RWPE1 (cell line): ENCODE measurements around the gene RAB37.

Source experiments
- CTCF ChIA-PET: fragments of 350-600 bp; sonication (Branson Sonifier 250); formaldehyde crosslinking; extraction: SDS; loops from one replicate; lab custom pipeline; 2021; lab: Yijun Ruan, JAX
- POLR2A ChIA-PET: fragments of 400-600 bp; formaldehyde crosslinking; extraction: SDS; loops from one replicate; lab custom pipeline; 2020; ENCODE audit warnings: antibody characterized with exemption; ENCODE audit not compliant: low non-redundant PET; lab: Yijun Ruan, JAX
- DNase-seq: peaks from one replicate; pipeline ENCODE4 v3.0.0; 2012; ENCODE audit warnings: low spot score
- H3K27ac ChIP-seq: fragments of 450-650 bp; 2 replicates; pipeline ENCODE4 v1.5.1; 2017
- CTCF ChIP-seq: fragments of 450-650 bp; conservative IDR thresholded peaks from 2 replicates; pipeline ENCODE4 v1.5.1; 2017; ENCODE audit warnings: low read depth, mild to moderate bottlenecking

The RAB37 gene

DNA sequence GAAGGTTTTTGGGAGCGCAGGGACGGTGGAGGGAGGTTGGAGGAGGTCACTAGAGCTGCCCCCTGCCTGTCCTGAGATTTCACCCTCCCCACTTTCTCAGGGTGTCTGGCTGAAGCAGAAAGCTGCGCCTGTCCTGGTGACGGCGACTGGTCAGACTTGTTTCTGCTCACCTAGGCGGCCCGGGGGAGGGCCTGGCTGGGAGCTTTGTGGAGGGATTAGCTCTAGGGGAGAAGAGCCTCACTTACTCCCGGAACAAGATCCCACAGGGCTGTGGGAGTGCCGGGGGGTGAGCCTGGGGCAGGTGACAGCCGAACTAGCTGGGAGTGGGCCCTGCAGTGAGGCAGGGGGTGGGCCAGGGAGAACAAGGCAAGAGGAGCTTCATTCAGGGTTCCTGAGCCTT lies 22.9 kb downstream of the RAB37 start:
- TF ChIP-seq CTCF, result no peak
- peak overlapping the region; percentile 100 for H3K27ac ChIP-seq
- POLR2A ChIA-PET, result interaction anchor here (1.1 to 2.2 kb wide), 4 partner anchors 9 to 16 kb away, joined by 3 to 17 read pairs (median 6); partner anchors contain the start of genes NAT9 and NHERF1
- DNase-seq, result peak; percentile 66
- CTCF ChIA-PET, result interaction anchor here (1.2 to 5.5 kb wide), 5 partner anchors 10 to 303 kb away, joined by 3 to 41 read pairs (median 15); no protein-coding TSS in a partner anchor

- DNase-seq, result peak; percentile 74
- CTCF ChIA-PET, result interaction anchor here (1.2 to 5.5 kb wide), 5 partner anchors 10 to 304 kb away, joined by 3 to 41 read pairs (median 15); no protein-coding TSS in a partner anchor
- no peak for TF ChIP-seq CTCF
- POLR2A ChIA-PET, result interaction anchor here (1.4 to 2.2 kb wide), 3 partner anchors 9 to 16 kb away, joined by 5 to 17 read pairs (median 8); partner anchors contain the start of gene NAT9
- peak overlapping the region; percentile 100 for H3K27ac ChIP-seq
These were observed 23.5 kb downstream of the RAB37 start for GRCh38 chr17:74760404-74761105.

DNA sequence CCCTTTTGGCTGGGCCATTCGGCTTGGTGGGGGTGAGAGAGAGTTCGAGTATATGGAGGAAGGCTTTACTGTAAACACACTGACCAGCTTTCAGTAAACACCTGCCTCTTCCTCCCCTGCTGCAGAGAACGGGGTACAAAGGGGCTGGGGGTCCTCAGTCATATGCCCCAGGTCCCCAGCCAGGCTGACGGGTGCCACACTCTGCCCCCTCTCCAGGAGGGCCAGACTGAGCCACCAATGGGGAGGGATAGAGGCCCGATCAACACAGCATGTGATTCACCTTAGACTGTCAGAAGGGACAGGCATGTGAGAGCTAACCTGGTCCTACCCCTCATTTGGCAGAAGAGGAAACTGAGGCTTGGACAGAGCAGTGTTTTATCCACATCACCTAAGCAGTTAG lies 24.4 kb downstream of the RAB37 start:
- CTCF ChIA-PET, result interaction anchor here (1.5 to 5.5 kb wide), 2 partner anchors 10 to 16 kb away, joined by 3 to 36 read pairs; no protein-coding TSS in a partner anchor
- TF ChIP-seq CTCF, result no peak
- H3K27ac ChIP-seq, result peak overlapping the region; percentile 100
- no peak for DNase-seq
- POLR2A ChIA-PET, result interaction anchor here (2.2 kb wide), 1 partner anchor 12 kb away, joined by 8 read pairs; no protein-coding TSS in a partner anchor

GRCh38 chr17:74761931-74762330 lies 24.9 kb downstream of the RAB37 start:
- no peak for TF ChIP-seq CTCF
- DNase-seq, result no peak
- ChIA-PET POLR2A (no interaction called here), CTCF (interaction anchor here (1.5 to 5.5 kb wide), 2 partner anchors 9 to 16 kb away, joined by 3 to 36 read pairs; no protein-coding TSS in a partner anchor)
- H3K27ac ChIP-seq, result peak overlapping the region; percentile 100

- CTCF ChIA-PET, result no interaction called here
- POLR2A ChIA-PET, result no interaction called here
- no peak for DNase-seq
These were observed 26.7 kb downstream of the RAB37 start for GRCh38 chr17:74763565-74764387.

More at GRCh38 chr17:74763565-74764387, 26.7 kb downstream of the RAB37 start:
- H3K27ac ChIP-seq, result peak overlapping the region; percentile 100
- no peak for TF ChIP-seq CTCF
